Lung (tissue), 12 donors: Measurements from ENCODE around the gene PPM1H. TPM values are rescaled to one million over a fixed set of nuclear protein-coding genes. Genes with fewer than 3 reads are reported as not detected.
"Not testable (repeated sequence)": the region's sequence is repeated elsewhere in the genome, so short reads cannot be mapped to it uniquely, and the experiment has no call there.

Experiments
- ATAC-seq: fragments of 200-7000 bp; cut with Tn5 transposase; one replicate; pipeline ENCODE4 v1.9.1; 2020; ENCODE audit warnings: moderate number of reproducible peaks; ENCODE audit not compliant: insufficient read depth, low FRiP score
- DNase-seq, 3 donors: peaks; one replicate each; pipeline ENCODE4 v3.0.0-alpha.2; 2013 to 2017
- H3K27ac ChIP-seq, 2 donors: one replicate each; pipeline ENCODE4 v1.5.1; 2013; ENCODE audit warnings: mild to moderate bottlenecking in 2 of 2, moderate library complexity in 2 of 2, control low read depth in 1 of 2, inconsistent platforms in 1 of 2, low read depth in 1 of 2, low read length in 1 of 2
- H3K27me3 ChIP-seq, 3 donors: one replicate each; pipeline ENCODE4 v1.5.1; 2013; ENCODE audit warnings: low read length in 2 of 3; ENCODE audit not compliant: control insufficient read depth in 3 of 3, insufficient read depth in 3 of 3
- H3K36me3 ChIP-seq, 4 donors: one replicate each; pipeline ENCODE4 v1.5.1; 2013; ENCODE audit warnings: low read length in 4 of 4, mild to moderate bottlenecking in 1 of 4, moderate library complexity in 1 of 4; ENCODE audit not compliant: control insufficient read depth in 4 of 4, insufficient read depth in 4 of 4
- H3K4me1 ChIP-seq, 5 donors: one replicate each; pipeline ENCODE4 v1.5.1; 2013; ENCODE audit warnings: low read length in 5 of 5, mild to moderate bottlenecking in 2 of 5, moderate library complexity in 1 of 5; ENCODE audit not compliant: control insufficient read depth in 5 of 5, insufficient read depth in 5 of 5
- H3K4me3 ChIP-seq: one replicate; pipeline ENCODE4 v1.5.1; 2013; ENCODE audit warnings: mild to moderate bottlenecking, control low read depth, moderate library complexity
- H3K9ac ChIP-seq, 2 donors: one replicate each; pipeline ENCODE4 v1.5.1; 2013; ENCODE audit warnings: low read length in 2 of 2, control low read depth in 1 of 2; ENCODE audit not compliant: insufficient read depth in 1 of 2
- H3K9me3 ChIP-seq, 4 donors: one replicate each; pipeline ENCODE4 v1.5.1; 2013; ENCODE audit warnings: low read length in 3 of 4, mild to moderate bottlenecking in 1 of 4, moderate library complexity in 1 of 4; ENCODE audit not compliant: control insufficient read depth in 4 of 4, insufficient read depth in 3 of 4
- WGBS, 2 donors: extraction: QIAGEN DNeasy Blood & Tissue Kit; methylation state at CpG; one replicate each; pipeline ENCODE4 v1.1.7; 2013; 5-methylcytosine and 5-hydroxymethylcytosine counted together
- polyA plus RNA-seq, 2 donors: library from polyadenylated mRNA; stranded (reverse); fragments of 200-250 nt; gene quantifications; one replicate each; pipeline ENCODE4 v1.2.1, GENCODE V29; 2013
- total RNA-seq, 2 donors: library from RNA; depleted of rRNA in 1 of 2; stranded (reverse); fragments of >200 nt in 1 of 2; gene quantifications; one replicate each; pipeline ENCODE4 v1.2.1, GENCODE V29; 2014 to 2021
- TF ChIP-seq, protein P1 (sequence below): IDR thresholded peaks from 2 replicates; pipeline ENCODE4 v1.5.1; 2012; ENCODE audit warnings: mild to moderate bottlenecking; ENCODE audit errors: control extremely low read depth, extremely low read depth
- donor health status: control.
- donor health status: control.
- donor health status: Bipolar disorder and iron deficiency.
- donor health status: healthy.
- donor health status: DM: yes; HTN: yes; CAD: no.

Gene PPM1H
- total and polyA plus RNA-seq, 4 donors, result 2.0 to 11.2 (median 5.7) TPM

DNA sequence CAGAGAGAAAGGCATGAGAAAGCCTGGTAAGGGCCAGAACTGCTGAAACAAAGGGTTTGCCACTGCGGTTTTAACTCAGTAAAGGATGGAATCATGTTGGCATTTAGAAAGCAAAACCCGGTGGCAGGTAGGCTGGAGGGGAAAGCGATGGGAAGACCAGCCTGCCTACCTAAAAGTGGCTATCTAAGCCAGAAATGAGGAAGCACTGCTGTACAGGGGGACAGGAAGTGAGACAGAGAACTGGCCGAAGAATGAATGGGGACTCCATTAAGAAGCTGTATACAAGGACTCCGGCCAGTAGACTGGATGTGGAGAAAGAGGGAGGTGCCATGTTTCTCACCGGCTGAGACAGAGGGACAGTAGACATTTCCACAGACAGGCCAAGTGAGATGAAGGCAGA lies 48.2 kb downstream of the PPM1H start:
- H3K27me3 ChIP-seq, result no peaks in the 10 kb centered on the region
- DNase-seq (no peak), ATAC-seq (no peak)
- H3K9me3 ChIP-seq, result no peaks in the 10 kb centered on the region
- 55 to 72% methylated on average over 6 of the region's 6 CpGs for WGBS, 2 donors
- no peak overlapping the region for H3K27ac ChIP-seq
- TF ChIP-seq, protein P1, sequence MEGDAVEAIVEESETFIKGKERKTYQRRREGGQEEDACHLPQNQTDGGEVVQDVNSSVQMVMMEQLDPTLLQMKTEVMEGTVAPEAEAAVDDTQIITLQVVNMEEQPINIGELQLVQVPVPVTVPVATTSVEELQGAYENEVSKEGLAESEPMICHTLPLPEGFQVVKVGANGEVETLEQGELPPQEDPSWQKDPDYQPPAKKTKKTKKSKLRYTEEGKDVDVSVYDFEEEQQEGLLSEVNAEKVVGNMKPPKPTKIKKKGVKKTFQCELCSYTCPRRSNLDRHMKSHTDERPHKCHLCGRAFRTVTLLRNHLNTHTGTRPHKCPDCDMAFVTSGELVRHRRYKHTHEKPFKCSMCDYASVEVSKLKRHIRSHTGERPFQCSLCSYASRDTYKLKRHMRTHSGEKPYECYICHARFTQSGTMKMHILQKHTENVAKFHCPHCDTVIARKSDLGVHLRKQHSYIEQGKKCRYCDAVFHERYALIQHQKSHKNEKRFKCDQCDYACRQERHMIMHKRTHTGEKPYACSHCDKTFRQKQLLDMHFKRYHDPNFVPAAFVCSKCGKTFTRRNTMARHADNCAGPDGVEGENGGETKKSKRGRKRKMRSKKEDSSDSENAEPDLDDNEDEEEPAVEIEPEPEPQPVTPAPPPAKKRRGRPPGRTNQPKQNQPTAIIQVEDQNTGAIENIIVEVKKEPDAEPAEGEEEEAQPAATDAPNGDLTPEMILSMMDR, result no peak
- no peak overlapping the region for H3K4me3 ChIP-seq
- no peak overlapping the region for H3K9ac ChIP-seq
- peaks cover 0 to 2% (median 0%) of the 10 kb centered on the region in 5 donors for H3K4me1 ChIP-seq
- no peaks in the 10 kb centered on the region for H3K36me3 ChIP-seq

DNA sequence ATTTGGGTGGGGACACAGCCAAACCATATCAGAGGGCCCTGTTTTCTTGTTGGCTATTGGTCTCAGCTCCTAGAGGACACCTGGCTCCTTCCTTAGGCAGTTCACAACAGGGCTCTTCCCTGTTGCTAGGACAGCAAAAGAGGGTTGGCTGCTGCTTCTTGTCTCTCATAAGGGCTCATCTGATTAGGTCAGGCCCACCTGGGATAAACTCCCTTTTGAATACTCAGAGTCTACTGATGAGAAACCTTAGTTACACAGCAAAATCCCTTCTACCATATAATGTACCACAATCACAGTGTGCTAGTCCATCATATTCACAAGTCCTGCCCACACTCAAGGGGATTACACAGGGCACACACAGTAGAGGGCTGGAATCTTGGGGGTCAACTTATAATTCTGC lies 49.7 kb downstream of the PPM1H start:
- ATAC-seq, result no peak
- DNase-seq, result no peak
- no peaks in the 10 kb centered on the region for H3K9me3 ChIP-seq
- no peaks in the 10 kb centered on the region for H3K27me3 ChIP-seq
- TF ChIP-seq, protein P1, result no peak
- H3K9ac ChIP-seq, result no peak overlapping the region
- H3K4me1 ChIP-seq, result no peaks in the 10 kb centered on the region
- H3K27ac ChIP-seq, result no peak overlapping the region
- H3K36me3 ChIP-seq, result no peaks in the 10 kb centered on the region
- H3K4me3 ChIP-seq, result no peak overlapping the region

DNA sequence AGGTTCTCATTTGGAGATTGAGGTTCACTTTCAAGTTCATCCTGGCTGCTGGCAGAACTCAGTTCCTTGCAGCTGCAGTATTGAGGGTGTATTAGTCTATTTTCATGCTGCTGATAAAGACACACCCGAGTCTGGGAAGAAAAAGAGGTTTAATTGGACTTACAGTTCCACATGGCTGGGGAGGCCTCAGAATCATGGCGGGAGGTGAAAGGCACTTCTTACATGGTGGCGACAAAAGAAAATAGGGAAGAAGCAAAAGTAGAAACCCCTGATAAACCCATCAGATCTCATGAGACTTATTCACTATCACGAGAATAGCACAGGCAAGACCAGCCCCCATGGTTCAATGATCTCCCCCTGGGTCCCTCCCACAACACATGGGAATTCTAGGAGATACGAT lies 50.1 kb downstream of the PPM1H start:
- H3K27ac ChIP-seq, H3K27me3 ChIP-seq, H3K4me1 ChIP-seq, DNase-seq, H3K9me3 ChIP-seq, H3K36me3 ChIP-seq, H3K4me3 ChIP-seq, ATAC-seq, H3K9ac ChIP-seq: not testable (repeated sequence)
- 74 to 91% methylated on average over 4 to 5 of the region's 5 CpGs for WGBS, 2 donors

DNA sequence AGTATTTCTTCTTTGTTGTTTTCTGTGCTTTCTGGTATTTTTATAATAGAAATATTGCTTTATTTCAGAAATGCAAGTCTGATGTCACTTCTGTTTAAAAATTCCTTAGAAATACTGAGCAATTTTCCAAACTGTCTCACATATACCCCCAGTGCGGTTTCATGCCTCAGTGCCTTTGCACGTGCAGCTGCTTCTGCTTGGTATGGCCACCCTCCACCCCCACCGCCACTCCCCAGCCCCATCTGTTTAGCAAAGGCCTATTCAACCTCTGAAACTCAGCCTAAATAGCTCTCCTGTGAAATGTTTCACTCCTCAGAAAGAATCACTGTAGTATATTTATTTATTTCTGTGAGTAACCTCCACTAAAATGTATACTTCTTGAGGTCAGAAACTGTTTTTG lies 52.3 kb downstream of the PPM1H start:
- Histone ChIP-seq H3K27ac (no peak overlapping the region), H3K9me3 (no peaks in the 10 kb centered on the region), H3K4me3 (no peak overlapping the region), H3K4me1 (no peaks in the 10 kb centered on the region), H3K27me3 (no peaks in the 10 kb centered on the region), H3K36me3 (no peaks in the 10 kb centered on the region), H3K9ac (no peak overlapping the region)
- WGBS, 2 donors, result 97% methylated on average over 3 of the region's 3 CpGs
- ATAC-seq (no peak), DNase-seq (no peak)
- TF ChIP-seq, protein P1, result no peak
